Peyer's patch (tissue), 4 donors: ENCODE measurements around the gene HBQ1. TPM values are rescaled to one million over a fixed set of nuclear protein-coding genes. Genes with fewer than 3 reads are reported as not detected.

Experiments
- DNase-seq, 3 donors: peaks; one replicate each; pipeline ENCODE4 v3.0.0-alpha.2; 2017 to 2019
- H3K27ac ChIP-seq, 4 donors: fragments of 200-600 bp; sonication (generic); one replicate each; pipeline ENCODE4 v1.5.1; 2016 to 2019
- H3K27me3 ChIP-seq, 2 donors: fragments of 200-600 bp; sonication (generic); one replicate each; pipeline ENCODE4 v1.5.1; 2019
- H3K36me3 ChIP-seq, 3 donors: fragments of 200-600 bp; sonication (generic); one replicate each; pipeline ENCODE4 v1.5.1; 2016 to 2019
- H3K4me1 ChIP-seq, 4 donors: fragments of 200-600 bp; sonication (generic); one replicate each; pipeline ENCODE4 v1.5.1; 2016 to 2019
- H3K4me3 ChIP-seq, 4 donors: fragments of 200-600 bp; sonication (generic); 1 replicate in 3 of 4; 2 replicates in 1 of 4; pipeline ENCODE4 v1.5.1; 2016 to 2019; ENCODE audit warnings: mild to moderate bottlenecking in 1 of 4
- H3K9me3 ChIP-seq, 4 donors: fragments of 200-600 bp; sonication (generic); one replicate each; pipeline ENCODE4 v1.5.1; 2016 to 2019; ENCODE audit warnings: mild to moderate bottlenecking in 1 of 4
- CTCF ChIP-seq, 6 experiments: fragments of 450-650 bp in 4 of 6; fragments of 200-600 bp in 2 of 6; sonication (generic) in 1 of 6; IDR thresholded peaks; one replicate each; pipeline ENCODE4 v1.5.1; 2017 to 2019; ENCODE audit warnings: antibody characterized with exemption in 6 of 6, mild to moderate bottlenecking in 3 of 6, moderate library complexity in 1 of 6
- POLR2A ChIP-seq, 2 donors: fragments of 450-650 bp; IDR thresholded peaks; one replicate each; pipeline ENCODE4 v1.5.1; 2017; ENCODE audit warnings: antibody characterized with exemption in 2 of 2, mild to moderate bottlenecking in 2 of 2, moderate library complexity in 2 of 2
- total RNA-seq, 4 donors: library from RNA; depleted of rRNA; stranded (reverse); fragments of >200 nt; gene quantifications; one replicate each; pipeline ENCODE4 v1.1.0, GENCODE V29; 2016

HBQ1 gene
- total RNA-seq, 4 donors from 2014 or later, result not detected

- Histone ChIP-seq H3K4me1 (peaks cover 0 to 18% (median 8%) of the 10 kb centered on the region in 4 donors), H3K27me3 (peaks cover 0 to 42% of the 10 kb centered on the region in 2 donors), H3K9me3 (no peaks in the 10 kb centered on the region), H3K4me3 (peak overlapping the region in 1 of 4 donors; percentile 12), H3K36me3 (no peaks in the 10 kb centered on the region), H3K27ac (no peak overlapping the region)
- no peak for DNase-seq
- TF ChIP-seq CTCF (IDR thresholded peaks at IDR 0.05), result no peak
- no peak for TF ChIP-seq POLR2A (IDR thresholded peaks at IDR 0.05)
Observed at GRCh38 chr16:164827-165538, 15.3 kb upstream of the HBQ1 start.

DNA sequence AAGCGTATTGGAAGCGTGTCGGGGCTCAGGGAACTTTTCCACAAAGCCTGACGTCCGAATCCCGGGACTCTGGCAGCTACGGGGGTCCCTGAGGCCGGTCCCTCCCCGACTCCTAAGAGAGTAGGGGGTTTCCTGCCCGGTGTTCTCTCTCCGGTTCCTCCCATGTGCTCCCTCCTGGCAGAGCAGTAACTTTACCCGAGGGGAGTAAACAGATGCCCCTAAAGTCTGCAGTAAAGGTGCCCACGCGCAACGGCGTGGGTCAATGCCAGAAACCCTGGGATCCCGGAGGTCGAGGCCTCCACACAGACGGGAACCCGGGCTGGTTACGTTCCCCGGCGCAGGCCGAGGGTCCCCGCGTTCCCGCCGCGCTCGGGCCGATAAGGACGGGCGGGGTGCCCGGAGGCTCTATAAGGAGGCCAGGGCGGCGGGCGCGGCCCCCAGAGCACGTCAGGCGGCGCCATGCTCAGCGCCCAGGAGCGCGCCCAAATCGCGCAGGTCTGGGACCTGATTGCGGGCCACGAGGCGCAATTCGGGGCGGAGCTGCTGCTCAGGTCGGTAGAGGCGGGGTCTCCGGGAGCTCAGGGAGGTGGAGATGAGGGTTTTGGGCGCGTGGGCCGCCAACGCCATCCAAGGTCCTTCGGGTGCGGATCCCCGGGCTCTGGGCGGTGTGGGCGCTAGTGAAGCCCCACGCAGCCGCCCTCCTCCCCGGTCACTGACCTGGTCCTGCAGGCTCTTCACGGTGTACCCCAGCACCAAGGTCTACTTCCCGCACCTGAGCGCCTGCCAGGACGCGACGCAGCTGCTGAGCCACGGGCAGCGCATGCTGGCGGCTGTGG lies 14.5 kb upstream of the HBQ1 start, which contains the start of gene HBM:
TSS of gene HBM (plus strand) at position 440 of the 836 bp plus-strand sequence. CDS start at position 460, 20 bp downstream.
- no peaks in the 10 kb centered on the region for H3K36me3 ChIP-seq
- H3K27me3 ChIP-seq, result peaks cover 0 to 42% of the 10 kb centered on the region in 2 donors
- peaks cover 0 to 18% (median 8%) of the 10 kb centered on the region in 4 donors for H3K4me1 ChIP-seq
- no peak for DNase-seq
- H3K27ac ChIP-seq, result no peak within 1 kb of the TSS
- no peaks in the 10 kb centered on the region for H3K9me3 ChIP-seq
- no peak for TF ChIP-seq CTCF (IDR thresholded peaks at IDR 0.05)
- no peak for TF ChIP-seq POLR2A (IDR thresholded peaks at IDR 0.05)
- peak within 1 kb of the TSS in 1 of 4 donors; percentile 12 for H3K4me3 ChIP-seq

GRCh38 chr16:166375-167121 lies 13.7 kb upstream of the HBQ1 start:
- no peak for DNase-seq
- Histone ChIP-seq H3K27me3 (peaks cover 0 to 47% of the 10 kb centered on the region in 2 donors), H3K9me3 (no peaks in the 10 kb centered on the region), H3K4me1 (peaks cover 0 to 18% (median 8%) of the 10 kb centered on the region in 4 donors), H3K4me3 (no peak overlapping the region), H3K27ac (no peak overlapping the region), H3K36me3 (no peaks in the 10 kb centered on the region)
- TF ChIP-seq CTCF (IDR thresholded peaks at IDR 0.05), result no peak
- TF ChIP-seq POLR2A (IDR thresholded peaks at IDR 0.05), result no peak

DNA sequence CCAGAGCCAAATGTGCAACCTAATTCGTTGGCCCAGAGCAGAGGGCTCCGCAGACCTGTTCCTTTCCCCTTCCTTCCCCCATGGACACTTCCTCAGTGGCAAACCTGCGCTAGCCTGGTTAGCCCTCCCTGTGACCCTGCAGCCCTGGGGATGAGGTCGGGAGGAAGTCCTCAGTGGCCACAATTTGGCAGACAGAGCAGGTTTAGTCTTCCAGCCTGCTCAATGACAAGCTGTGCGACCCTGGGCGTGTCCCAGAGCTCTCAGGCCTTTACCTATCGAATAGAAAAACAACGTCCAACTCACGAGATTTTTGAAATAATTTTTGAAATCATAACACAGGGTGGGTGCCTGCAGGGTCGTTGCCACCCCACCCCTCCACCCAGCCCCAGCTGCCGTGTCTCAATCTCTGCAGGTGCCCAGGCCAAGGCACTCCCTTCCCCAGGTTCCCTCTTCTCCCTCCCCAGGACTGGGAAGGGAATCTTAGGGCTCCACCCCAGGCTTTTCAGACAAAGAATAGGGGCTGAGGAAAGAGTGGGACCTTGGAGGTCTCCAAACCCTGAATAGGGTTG lies 13.1 kb upstream of the HBQ1 start:
- peaks cover 0 to 18% (median 8%) of the 10 kb centered on the region in 4 donors for H3K4me1 ChIP-seq
- H3K36me3 ChIP-seq, result no peaks in the 10 kb centered on the region
- no peak for TF ChIP-seq CTCF (IDR thresholded peaks at IDR 0.05)
- no peak for TF ChIP-seq POLR2A (IDR thresholded peaks at IDR 0.05)
- DNase-seq, result no peak
- no peak overlapping the region for H3K27ac ChIP-seq
- no peak overlapping the region for H3K4me3 ChIP-seq
- no peaks in the 10 kb centered on the region for H3K9me3 ChIP-seq
- peaks cover 0 to 49% of the 10 kb centered on the region in 2 donors for H3K27me3 ChIP-seq

GRCh38 chr16:168424-168823 lies 11.8 kb upstream of the HBQ1 start:
- Histone ChIP-seq H3K4me1 (peaks cover 0 to 18% (median 8%) of the 10 kb centered on the region in 4 donors), H3K9me3 (no peaks in the 10 kb centered on the region), H3K36me3 (no peaks in the 10 kb centered on the region), H3K4me3 (no peak overlapping the region), H3K27me3 (peaks cover 0 to 49% of the 10 kb centered on the region in 2 donors), H3K27ac (no peak overlapping the region)
- no peak for DNase-seq
- TF ChIP-seq CTCF (IDR thresholded peaks at IDR 0.05), result no peak
- TF ChIP-seq POLR2A (IDR thresholded peaks at IDR 0.05), result no peak
